SU-DHL-6 (cell line): ENCODE results near the gene LRRC47.

Source experiments
- EZH2phosphoT487 ChIP-seq: fragments of 200-600 bp; sonication (generic), shearing (Covaris generic); conservative IDR thresholded peaks from 2 replicates; pipeline ENCODE4 v1.6.1; 2018; ENCODE audit warnings: mild to moderate bottlenecking, antibody characterized with exemption, low read length, moderate library complexity, mixed read lengths
- TF ChIP-seq, protein P1 (sequence below): fragments of 200-600 bp; sonication (generic); IDR thresholded peaks from one replicate; pipeline ENCODE4 v1.5.1; 2017; ENCODE audit warnings: antibody characterized with exemption, mild to moderate bottlenecking, low read length, moderate library complexity; ENCODE audit not compliant: insufficient read depth, poor library complexity, severe bottlenecking

DNA sequence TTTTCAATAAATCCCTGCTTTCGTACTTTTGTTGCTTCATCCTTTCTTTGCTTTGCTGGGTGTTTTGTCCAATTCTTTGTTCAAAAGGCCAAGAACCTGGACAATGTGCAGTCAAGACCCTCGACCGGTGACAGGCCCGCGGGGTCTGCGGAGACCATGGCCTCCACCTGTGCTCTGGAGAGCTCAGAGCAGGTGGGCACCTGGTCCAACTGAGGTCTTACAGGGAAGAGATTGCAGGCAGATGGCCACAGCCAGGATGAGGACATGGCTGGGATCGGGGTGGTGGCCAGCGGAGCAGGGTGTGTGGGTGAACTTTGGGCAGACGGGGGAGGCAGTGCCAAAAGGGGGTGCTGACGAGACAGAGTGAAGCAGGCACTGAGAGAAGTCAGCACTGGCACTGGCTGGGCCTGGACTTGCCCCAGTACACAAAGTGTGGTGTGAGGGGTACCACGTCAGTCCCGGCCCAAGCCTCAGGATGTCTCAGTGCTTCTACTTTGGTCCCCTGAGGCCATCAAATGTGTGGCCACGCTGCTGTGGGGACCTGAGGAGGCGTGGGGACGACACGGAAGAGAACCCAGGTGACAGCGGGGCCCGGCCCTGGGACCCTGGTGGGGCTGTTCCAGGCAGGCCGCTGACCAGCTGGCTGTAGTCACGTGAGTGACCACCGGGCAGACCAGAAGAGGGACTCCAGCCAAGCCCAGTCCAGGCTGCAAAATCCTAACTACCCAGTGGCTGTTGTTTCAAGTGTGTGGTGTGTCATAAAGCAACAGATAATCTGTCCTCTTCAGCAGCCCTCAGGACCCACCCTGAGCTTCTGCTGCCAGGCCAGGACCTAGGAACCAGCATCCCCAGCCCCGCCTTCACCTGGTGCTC lies 54.5 kb downstream of the LRRC47 start:
- TF ChIP-seq, protein P1, sequence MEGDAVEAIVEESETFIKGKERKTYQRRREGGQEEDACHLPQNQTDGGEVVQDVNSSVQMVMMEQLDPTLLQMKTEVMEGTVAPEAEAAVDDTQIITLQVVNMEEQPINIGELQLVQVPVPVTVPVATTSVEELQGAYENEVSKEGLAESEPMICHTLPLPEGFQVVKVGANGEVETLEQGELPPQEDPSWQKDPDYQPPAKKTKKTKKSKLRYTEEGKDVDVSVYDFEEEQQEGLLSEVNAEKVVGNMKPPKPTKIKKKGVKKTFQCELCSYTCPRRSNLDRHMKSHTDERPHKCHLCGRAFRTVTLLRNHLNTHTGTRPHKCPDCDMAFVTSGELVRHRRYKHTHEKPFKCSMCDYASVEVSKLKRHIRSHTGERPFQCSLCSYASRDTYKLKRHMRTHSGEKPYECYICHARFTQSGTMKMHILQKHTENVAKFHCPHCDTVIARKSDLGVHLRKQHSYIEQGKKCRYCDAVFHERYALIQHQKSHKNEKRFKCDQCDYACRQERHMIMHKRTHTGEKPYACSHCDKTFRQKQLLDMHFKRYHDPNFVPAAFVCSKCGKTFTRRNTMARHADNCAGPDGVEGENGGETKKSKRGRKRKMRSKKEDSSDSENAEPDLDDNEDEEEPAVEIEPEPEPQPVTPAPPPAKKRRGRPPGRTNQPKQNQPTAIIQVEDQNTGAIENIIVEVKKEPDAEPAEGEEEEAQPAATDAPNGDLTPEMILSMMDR, result no peak
- no peak for TF ChIP-seq EZH2phosphoT487
